Measurements from ENCODE around the gene PRELID3B. TPM values are rescaled to one million over a fixed set of nuclear protein-coding genes. Genes with fewer than 3 reads are reported as not detected.

Gene PRELID3B
- total and polyA plus RNA-seq, 2 of the 13 experiments (the other 11 are each of a cell fraction or from before 2014, with no cell fraction given), result 23.3 to 42.6 TPM

DNA sequence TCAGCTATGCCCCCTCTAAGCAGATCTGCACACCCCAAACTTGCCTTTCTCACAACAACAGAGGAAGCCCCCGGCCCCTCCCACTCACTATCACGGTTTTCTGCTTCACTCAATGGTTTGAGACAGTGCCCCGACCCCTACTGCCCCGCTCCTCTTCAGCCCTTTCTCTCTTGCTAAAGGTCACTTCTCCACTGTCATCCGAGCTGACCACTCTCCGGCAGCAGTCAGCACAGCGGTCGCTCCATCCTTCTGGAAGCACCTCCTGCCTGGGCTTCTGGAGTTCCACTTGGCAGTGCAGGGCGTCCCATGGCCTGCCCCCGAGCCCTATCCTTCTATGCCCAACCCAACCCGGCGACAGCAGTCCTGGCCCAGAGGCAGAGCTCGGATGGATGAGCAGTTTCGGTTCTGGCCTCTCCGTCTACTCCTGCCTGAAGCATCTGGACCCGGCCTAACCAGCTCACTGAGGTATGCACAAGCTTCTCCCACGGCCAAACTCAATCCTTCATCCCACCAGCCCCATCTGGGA lies 39.6 kb downstream of the PRELID3B start (continued):
- TF ChIP-seq, protein P1, sequence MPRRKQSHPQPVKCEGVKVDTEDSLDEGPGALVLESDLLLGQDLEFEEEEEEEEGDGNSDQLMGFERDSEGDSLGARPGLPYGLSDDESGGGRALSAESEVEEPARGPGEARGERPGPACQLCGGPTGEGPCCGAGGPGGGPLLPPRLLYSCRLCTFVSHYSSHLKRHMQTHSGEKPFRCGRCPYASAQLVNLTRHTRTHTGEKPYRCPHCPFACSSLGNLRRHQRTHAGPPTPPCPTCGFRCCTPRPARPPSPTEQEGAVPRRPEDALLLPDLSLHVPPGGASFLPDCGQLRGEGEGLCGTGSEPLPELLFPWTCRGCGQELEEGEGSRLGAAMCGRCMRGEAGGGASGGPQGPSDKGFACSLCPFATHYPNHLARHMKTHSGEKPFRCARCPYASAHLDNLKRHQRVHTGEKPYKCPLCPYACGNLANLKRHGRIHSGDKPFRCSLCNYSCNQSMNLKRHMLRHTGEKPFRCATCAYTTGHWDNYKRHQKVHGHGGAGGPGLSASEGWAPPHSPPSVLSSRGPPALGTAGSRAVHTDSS (CRISPR knock-in tag; conservative IDR thresholded peaks at IDR 0.05), result no peak
- TF ChIP-seq, protein P2, sequence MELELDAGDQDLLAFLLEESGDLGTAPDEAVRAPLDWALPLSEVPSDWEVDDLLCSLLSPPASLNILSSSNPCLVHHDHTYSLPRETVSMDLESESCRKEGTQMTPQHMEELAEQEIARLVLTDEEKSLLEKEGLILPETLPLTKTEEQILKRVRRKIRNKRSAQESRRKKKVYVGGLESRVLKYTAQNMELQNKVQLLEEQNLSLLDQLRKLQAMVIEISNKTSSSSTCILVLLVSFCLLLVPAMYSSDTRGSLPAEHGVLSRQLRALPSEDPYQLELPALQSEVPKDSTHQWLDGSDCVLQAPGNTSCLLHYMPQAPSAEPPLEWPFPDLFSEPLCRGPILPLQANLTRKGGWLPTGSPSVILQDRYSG (CRISPR knock-in tag; IDR thresholded peaks at IDR 0.05), result no peak
- TF ChIP-seq, protein P3, sequence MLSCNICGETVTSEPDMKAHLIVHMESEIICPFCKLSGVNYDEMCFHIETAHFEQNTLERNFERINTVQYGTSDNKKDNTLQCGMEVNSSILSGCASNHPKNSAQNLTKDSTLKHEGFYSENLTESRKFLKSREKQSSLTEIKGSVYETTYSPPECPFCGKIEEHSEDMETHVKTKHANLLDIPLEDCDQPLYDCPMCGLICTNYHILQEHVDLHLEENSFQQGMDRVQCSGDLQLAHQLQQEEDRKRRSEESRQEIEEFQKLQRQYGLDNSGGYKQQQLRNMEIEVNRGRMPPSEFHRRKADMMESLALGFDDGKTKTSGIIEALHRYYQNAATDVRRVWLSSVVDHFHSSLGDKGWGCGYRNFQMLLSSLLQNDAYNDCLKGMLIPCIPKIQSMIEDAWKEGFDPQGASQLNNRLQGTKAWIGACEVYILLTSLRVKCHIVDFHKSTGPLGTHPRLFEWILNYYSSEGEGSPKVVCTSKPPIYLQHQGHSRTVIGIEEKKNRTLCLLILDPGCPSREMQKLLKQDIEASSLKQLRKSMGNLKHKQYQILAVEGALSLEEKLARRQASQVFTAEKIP (CRISPR knock-in tag; IDR thresholded peaks at IDR 0.05; ENCODE audit: borderline replicate concordance), result no peak
- no peak for TF ChIP-seq PAF1 (CRISPR knock-in tag; IDR thresholded peaks at IDR 0.05)
- TF ChIP-seq SCMH1 (CRISPR knock-in tag; IDR thresholded peaks at IDR 0.05; ENCODE audit: borderline replicate concordance), result no peak
- TF ChIP-seq SIX1 (CRISPR knock-in tag; IDR thresholded peaks at IDR 0.05; ENCODE audit: borderline replicate concordance), result no peak
- no peak for TF ChIP-seq ZNF234 (CRISPR knock-in tag; conservative IDR thresholded peaks at IDR 0.05)
- TF ChIP-seq ZNF20 (CRISPR knock-in tag; IDR thresholded peaks at IDR 0.05), result no peak
- TF ChIP-seq NFIB (CRISPR knock-in tag; IDR thresholded peaks at IDR 0.05; ENCODE audit: borderline replicate concordance), result no peak
- TF ChIP-seq, protein P4, sequence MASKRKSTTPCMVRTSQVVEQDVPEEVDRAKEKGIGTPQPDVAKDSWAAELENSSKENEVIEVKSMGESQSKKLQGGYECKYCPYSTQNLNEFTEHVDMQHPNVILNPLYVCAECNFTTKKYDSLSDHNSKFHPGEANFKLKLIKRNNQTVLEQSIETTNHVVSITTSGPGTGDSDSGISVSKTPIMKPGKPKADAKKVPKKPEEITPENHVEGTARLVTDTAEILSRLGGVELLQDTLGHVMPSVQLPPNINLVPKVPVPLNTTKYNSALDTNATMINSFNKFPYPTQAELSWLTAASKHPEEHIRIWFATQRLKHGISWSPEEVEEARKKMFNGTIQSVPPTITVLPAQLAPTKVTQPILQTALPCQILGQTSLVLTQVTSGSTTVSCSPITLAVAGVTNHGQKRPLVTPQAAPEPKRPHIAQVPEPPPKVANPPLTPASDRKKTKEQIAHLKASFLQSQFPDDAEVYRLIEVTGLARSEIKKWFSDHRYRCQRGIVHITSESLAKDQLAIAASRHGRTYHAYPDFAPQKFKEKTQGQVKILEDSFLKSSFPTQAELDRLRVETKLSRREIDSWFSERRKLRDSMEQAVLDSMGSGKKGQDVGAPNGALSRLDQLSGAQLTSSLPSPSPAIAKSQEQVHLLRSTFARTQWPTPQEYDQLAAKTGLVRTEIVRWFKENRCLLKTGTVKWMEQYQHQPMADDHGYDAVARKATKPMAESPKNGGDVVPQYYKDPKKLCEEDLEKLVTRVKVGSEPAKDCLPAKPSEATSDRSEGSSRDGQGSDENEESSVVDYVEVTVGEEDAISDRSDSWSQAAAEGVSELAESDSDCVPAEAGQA (IDR thresholded peaks at IDR 0.05; ENCODE audit: low read depth), result no peak
- TF ChIP-seq, protein P4 (CRISPR knock-in tag; IDR thresholded peaks at IDR 0.05; ENCODE audit: borderline replicate concordance), result no peak
- TF ChIP-seq SMAD3 (CRISPR knock-in tag; IDR thresholded peaks at IDR 0.05), result no peak
- TF ChIP-seq, protein P5, sequence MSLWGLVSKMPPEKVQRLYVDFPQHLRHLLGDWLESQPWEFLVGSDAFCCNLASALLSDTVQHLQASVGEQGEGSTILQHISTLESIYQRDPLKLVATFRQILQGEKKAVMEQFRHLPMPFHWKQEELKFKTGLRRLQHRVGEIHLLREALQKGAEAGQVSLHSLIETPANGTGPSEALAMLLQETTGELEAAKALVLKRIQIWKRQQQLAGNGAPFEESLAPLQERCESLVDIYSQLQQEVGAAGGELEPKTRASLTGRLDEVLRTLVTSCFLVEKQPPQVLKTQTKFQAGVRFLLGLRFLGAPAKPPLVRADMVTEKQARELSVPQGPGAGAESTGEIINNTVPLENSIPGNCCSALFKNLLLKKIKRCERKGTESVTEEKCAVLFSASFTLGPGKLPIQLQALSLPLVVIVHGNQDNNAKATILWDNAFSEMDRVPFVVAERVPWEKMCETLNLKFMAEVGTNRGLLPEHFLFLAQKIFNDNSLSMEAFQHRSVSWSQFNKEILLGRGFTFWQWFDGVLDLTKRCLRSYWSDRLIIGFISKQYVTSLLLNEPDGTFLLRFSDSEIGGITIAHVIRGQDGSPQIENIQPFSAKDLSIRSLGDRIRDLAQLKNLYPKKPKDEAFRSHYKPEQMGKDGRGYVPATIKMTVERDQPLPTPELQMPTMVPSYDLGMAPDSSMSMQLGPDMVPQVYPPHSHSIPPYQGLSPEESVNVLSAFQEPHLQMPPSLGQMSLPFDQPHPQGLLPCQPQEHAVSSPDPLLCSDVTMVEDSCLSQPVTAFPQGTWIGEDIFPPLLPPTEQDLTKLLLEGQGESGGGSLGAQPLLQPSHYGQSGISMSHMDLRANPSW (CRISPR knock-in tag; IDR thresholded peaks at IDR 0.05; ENCODE audit: borderline replicate concordance), result no peak
- TF ChIP-seq FOSL1 (CRISPR knock-in tag; IDR thresholded peaks at IDR 0.05; ENCODE audit: borderline replicate concordance), result no peak
- TF ChIP-seq THYN1 (CRISPR knock-in tag; IDR thresholded peaks at IDR 0.05; ENCODE audit: borderline replicate concordance, low read depth), result no peak
- no peak for TF ChIP-seq ZFX (CRISPR knock-in tag; IDR thresholded peaks at IDR 0.05; ENCODE audit: low read depth)
- TF ChIP-seq NCOR1 (IDR thresholded peaks at IDR 0.05; ENCODE audit: borderline replicate concordance, low read length), result no peak

All from HepG2 (cell line).